Measurements from ENCODE around the gene UBQLN4. TPM values are rescaled to one million over a fixed set of nuclear protein-coding genes. Genes with fewer than 3 reads are reported as not detected.

Gene UBQLN4
- total RNA-seq, 1 experiment from 2014 or later, result 75.2 TPM

DNA sequence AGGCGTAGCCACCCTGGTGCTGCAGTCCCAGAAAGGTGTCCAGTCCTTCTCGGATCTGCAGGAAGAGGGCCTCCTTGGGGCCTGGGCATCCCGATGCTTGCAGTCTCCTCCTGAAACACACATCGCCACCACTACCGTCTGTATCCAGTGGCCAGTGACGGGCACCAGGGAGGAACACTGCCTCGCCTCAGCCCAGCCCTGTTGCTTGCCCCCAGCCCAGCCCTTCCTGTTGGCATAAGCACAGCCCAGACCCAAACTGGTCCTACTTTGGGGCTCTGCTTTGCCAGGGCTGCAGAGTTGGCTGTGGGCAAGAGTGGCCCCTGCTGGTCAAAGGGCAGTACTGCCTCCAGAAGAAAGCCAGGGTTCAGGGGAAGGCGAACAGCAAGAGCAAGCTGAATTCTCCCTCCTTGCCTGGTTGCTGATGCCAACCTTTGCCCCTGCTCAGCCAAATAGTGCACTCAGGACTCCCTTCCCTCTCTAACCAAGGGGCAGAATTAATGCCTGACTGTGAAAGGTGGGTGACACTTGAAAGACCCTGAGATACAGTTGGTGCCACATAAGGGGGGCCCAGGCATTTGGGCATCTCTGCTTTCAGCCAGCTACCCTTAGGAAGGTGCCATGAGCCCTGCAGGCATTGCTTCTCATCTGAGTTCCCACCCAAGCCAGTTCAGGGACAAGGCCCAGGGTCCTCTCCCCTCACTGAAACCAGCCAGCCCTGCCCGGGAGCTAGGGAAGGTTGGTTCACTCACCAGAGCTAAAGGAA, 64.2 kb downstream of the UBQLN4 start:
- DNase-seq (ENCODE audit: low spot score), result peak; percentile 82

More for the DNA sequence above, 64.2 kb downstream of the UBQLN4 start:
- ChIA-PET POLR2A (ENCODE audit: low non-redundant PET) (no interaction called here), CTCF (interaction anchor here (0.6 to 1.7 kb wide), 10 partner anchors 10 to 64 kb away, joined by 3 to 9 read pairs (median 3); partner anchors contain the start of genes ARHGEF2 and UBQLN4)
- Histone ChIP-seq H3K4me3 (ENCODE audit: low read depth, low read length, poor library complexity, severe bottlenecking) (no peak overlapping the region), H3K4me1 (ENCODE audit: insufficient read depth, low read length, poor library complexity, severe bottlenecking) (peaks cover under 1% of the 10 kb centered on the region), H3K36me3 (ENCODE audit: insufficient read depth, low read length, poor library complexity, severe bottlenecking) (no peaks in the 10 kb centered on the region), H3K27me3 (replicated peaks; ENCODE audit: insufficient read depth, low read depth, low read length, poor library complexity) (no peaks in the 10 kb centered on the region), H3K27ac (ENCODE audit: low read depth, low read length, poor library complexity, severe bottlenecking) (no peak overlapping the region), H3K9me3 (ENCODE audit: low read depth, low read length, poor library complexity, severe bottlenecking) (no peaks in the 10 kb centered on the region)
- TF ChIP-seq, protein P1, sequence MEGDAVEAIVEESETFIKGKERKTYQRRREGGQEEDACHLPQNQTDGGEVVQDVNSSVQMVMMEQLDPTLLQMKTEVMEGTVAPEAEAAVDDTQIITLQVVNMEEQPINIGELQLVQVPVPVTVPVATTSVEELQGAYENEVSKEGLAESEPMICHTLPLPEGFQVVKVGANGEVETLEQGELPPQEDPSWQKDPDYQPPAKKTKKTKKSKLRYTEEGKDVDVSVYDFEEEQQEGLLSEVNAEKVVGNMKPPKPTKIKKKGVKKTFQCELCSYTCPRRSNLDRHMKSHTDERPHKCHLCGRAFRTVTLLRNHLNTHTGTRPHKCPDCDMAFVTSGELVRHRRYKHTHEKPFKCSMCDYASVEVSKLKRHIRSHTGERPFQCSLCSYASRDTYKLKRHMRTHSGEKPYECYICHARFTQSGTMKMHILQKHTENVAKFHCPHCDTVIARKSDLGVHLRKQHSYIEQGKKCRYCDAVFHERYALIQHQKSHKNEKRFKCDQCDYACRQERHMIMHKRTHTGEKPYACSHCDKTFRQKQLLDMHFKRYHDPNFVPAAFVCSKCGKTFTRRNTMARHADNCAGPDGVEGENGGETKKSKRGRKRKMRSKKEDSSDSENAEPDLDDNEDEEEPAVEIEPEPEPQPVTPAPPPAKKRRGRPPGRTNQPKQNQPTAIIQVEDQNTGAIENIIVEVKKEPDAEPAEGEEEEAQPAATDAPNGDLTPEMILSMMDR (conservative IDR thresholded peaks at IDR 0.05; ENCODE audit: low read depth, low read length), result peak; percentile 97
- no peak for TF ChIP-seq EZH2 (IDR thresholded peaks at IDR 0.05; ENCODE audit: borderline replicate concordance, low read depth, low read length, poor library complexity, severe bottlenecking)
- BruUV-seq (replicated peaks), result no TSS peak
- intact Hi-C loops (cut with micrococcal nuclease; ENCODE audit: unreplicated experiment), result loop anchor here (1.0 kb wide), 1 partner anchor 51 kb away; no protein-coding TSS in a partner anchor

Other genes with a start within 250 kb of the UBQLN4 start
- gene GON4L, start 196.6 kb downstream of the UBQLN4 start, total RNA-seq (2021), result 55.7 and 59.9 TPM in 2 replicates
- gene SYT11, start 194.2 kb downstream of the UBQLN4 start, total RNA-seq (2021), result 10.2 and 10.6 TPM in 2 replicates
- gene RIT1, start 142.4 kb downstream of the UBQLN4 start, total RNA-seq (2021), result 27.5 and 29.6 TPM in 2 replicates
- 92.7 and 93.3 TPM in 2 replicates for gene KHDC4, start 119.4 kb downstream of the UBQLN4 start, total RNA-seq (2021)
- gene RXFP4, start 112.2 kb downstream of the UBQLN4 start, total RNA-seq (2021), result not detected in 2 replicates
- 148 and 161 TPM in 2 replicates for gene ARHGEF2, start 75.3 kb downstream of the UBQLN4 start, total RNA-seq (2021)
- gene SSR2, start 32.8 kb downstream of the UBQLN4 start, total RNA-seq (2021), result 220 and 233 TPM in 2 replicates
- 52.0 and 63.6 TPM in 2 replicates for gene LAMTOR2, start 984 bp upstream of the UBQLN4 start, total RNA-seq (2021)
- 0.47 and 0.66 TPM in 2 replicates for gene RAB25, start 7.4 kb upstream of the UBQLN4 start, total RNA-seq (2021)
- gene MEX3A, start 28.7 kb upstream of the UBQLN4 start, total RNA-seq (2021), result 90.0 and 92.5 TPM in 2 replicates
- gene LMNA, start 60.9 kb upstream of the UBQLN4 start, total RNA-seq (2021), result 204 and 225 TPM in 2 replicates
- gene SEMA4A, start 99.8 kb upstream of the UBQLN4 start, total RNA-seq (2021), result 0.77 and 0.92 TPM in 2 replicates
- gene SLC25A44, start 140.3 kb upstream of the UBQLN4 start, total RNA-seq (2021), result 28.9 and 30.9 TPM in 2 replicates
- gene PMF1, start 159.2 kb upstream of the UBQLN4 start, total RNA-seq (2021), result 89.6 and 96.6 TPM in 2 replicates
- 2.4 and 2.8 TPM in 2 replicates for gene BGLAP, start 188.4 kb upstream of the UBQLN4 start, total RNA-seq (2021)
- gene PAQR6, start 194.3 kb upstream of the UBQLN4 start, total RNA-seq (2021), result 4.1 and 5.4 TPM in 2 replicates
- 107 and 129 TPM in 2 replicates for gene SMG5, start 229.0 kb upstream of the UBQLN4 start, total RNA-seq (2021)
- gene TMEM79, start 230.5 kb upstream of the UBQLN4 start, total RNA-seq (2021), result 7.0 and 9.1 TPM in 2 replicates
- gene GLMP, start 241.9 kb upstream of the UBQLN4 start, total RNA-seq (2021), result 30.3 and 37.2 TPM in 2 replicates
- not detected in 2 replicates for gene VHLL, start 245.5 kb upstream of the UBQLN4 start, total RNA-seq (2021)

Data from A673 (cell line).